Neural cell (in vitro differentiated cells): Measurements from ENCODE around the gene HLCS. TPM values are rescaled to one million over a fixed set of nuclear protein-coding genes. Genes with fewer than 3 reads are reported as not detected.

Experiments
- H2AFZ ChIP-seq: fragments of 200-600, 300-800 bp; sonication (generic), shearing (Covaris generic); 2 replicates; pipeline ENCODE4 v1.6.0; 2014; ENCODE audit warnings: low read depth, mild to moderate bottlenecking, antibody characterized with exemption, low read length, moderate library complexity
- H3F3A ChIP-seq: fragments of 200-600 bp; shearing (Covaris generic); 2 replicates; pipeline ENCODE4 v1.6.1; 2016; ENCODE audit warnings: mild to moderate bottlenecking, moderate library complexity, mixed read lengths, antibody characterized with exemption, low read length; ENCODE audit not compliant: insufficient read depth, poor library complexity, severe bottlenecking
- H3K27ac ChIP-seq: fragments of 200-600, 300-800 bp; sonication (generic), shearing (Covaris generic); 2 replicates; pipeline ENCODE4 v1.5.1; 2014; ENCODE audit warnings: mild to moderate bottlenecking, low read length, moderate library complexity
- H3K27me3 ChIP-seq: fragments of 300-800, 200-600 bp; sonication (generic), shearing (Covaris generic); 2 replicates; pipeline ENCODE4 v1.6.0; 2014; ENCODE audit warnings: mild to moderate bottlenecking, low read depth, low read length, moderate library complexity; ENCODE audit not compliant: insufficient read depth
- H3K36me3 ChIP-seq: fragments of 300-800, 200-600 bp; sonication (generic), shearing (Covaris generic); 2 replicates; pipeline ENCODE4 v1.5.1; 2014; ENCODE audit warnings: mild to moderate bottlenecking, antibody characterized with exemption, low read length, moderate library complexity; ENCODE audit not compliant: insufficient read depth
- H3K4me2 ChIP-seq: fragments of 300-800, 200-600 bp; sonication (generic), shearing (Covaris generic); 2 replicates; pipeline ENCODE4 v1.6.0; 2014; ENCODE audit warnings: mild to moderate bottlenecking, low read length
- H3K4me3 ChIP-seq: fragments of 300-800, 200-600 bp; sonication (generic), shearing (Covaris generic); 2 replicates; pipeline ENCODE4 v1.5.1; 2014; ENCODE audit warnings: mild to moderate bottlenecking, low read length, moderate library complexity
- H3K79me2 ChIP-seq: fragments of 200-600 bp; shearing (Covaris generic); replicated peaks from 2 replicates; pipeline ENCODE4 v1.6.0; 2014; ENCODE audit warnings: mild to moderate bottlenecking, low read length, moderate library complexity; ENCODE audit not compliant: insufficient read depth
- H3K9ac ChIP-seq: fragments of 300-800, 200-600 bp; sonication (generic), shearing (Covaris generic); 2 replicates; pipeline ENCODE4 v1.6.1; 2016; ENCODE audit warnings: mild to moderate bottlenecking, low read length, mixed read lengths
- H3K9me2 ChIP-seq: fragments of 200-600 bp; shearing (Covaris generic); 2 replicates; pipeline ENCODE4 v1.6.1; 2016; ENCODE audit warnings: mild to moderate bottlenecking, low read length, mixed read lengths; ENCODE audit not compliant: insufficient read depth
- H3K9me3 ChIP-seq: fragments of 200-600, 300-800 bp; sonication (generic), shearing (Covaris generic); 2 replicates; pipeline ENCODE4 v1.6.1; 2016; ENCODE audit warnings: mild to moderate bottlenecking, mixed run types, low read length, moderate library complexity, mixed read lengths
- H4K20me1 ChIP-seq: fragments of 200-600 bp; shearing (Covaris generic); 2 replicates; pipeline ENCODE4 v1.6.1; 2016; ENCODE audit warnings: mild to moderate bottlenecking, mixed run types; ENCODE audit not compliant: insufficient read depth
- EP300 ChIP-seq: fragments of 450-650 bp; conservative IDR thresholded peaks from 2 replicates; pipeline ENCODE4 v1.6.1; 2014; ENCODE audit warnings: antibody characterized with exemption, mild to moderate bottlenecking, moderate library complexity; ENCODE audit not compliant: poor library complexity, severe bottlenecking
- EZH2 ChIP-seq: fragments of 200-600, 300-800 bp; shearing (Covaris generic), sonication (generic); IDR thresholded peaks from 2 replicates; pipeline ENCODE4 v1.6.1; 2014; ENCODE audit warnings: antibody characterized with exemption, low read length, borderline replicate concordance, mild to moderate bottlenecking; ENCODE audit not compliant: insufficient read depth, poor library complexity, severe bottlenecking
- MXI1 ChIP-seq: fragments of 450-650 bp; conservative IDR thresholded peaks from 2 replicates; pipeline ENCODE4 v1.6.1; 2014; ENCODE audit warnings: antibody characterized with exemption, mild to moderate bottlenecking; ENCODE audit not compliant: poor library complexity, severe bottlenecking
- POLR2AphosphoS5 ChIP-seq: IDR thresholded peaks from 2 replicates; pipeline ENCODE4 v1.6.1; 2012
- RAD21 ChIP-seq: fragments of 450-650 bp; conservative IDR thresholded peaks from 2 replicates; pipeline ENCODE4 v1.6.1; 2014; ENCODE audit warnings: antibody characterized with exemption, mild to moderate bottlenecking, moderate library complexity
- SMC3 ChIP-seq: fragments of 450-650 bp; conservative IDR thresholded peaks from 2 replicates; pipeline ENCODE4 v1.6.1; 2014; ENCODE audit warnings: antibody characterized with exemption, mild to moderate bottlenecking, moderate library complexity; ENCODE audit not compliant: poor library complexity
- TAF1 ChIP-seq: IDR thresholded peaks from 2 replicates; pipeline ENCODE4 v1.6.1; 2012; ENCODE audit warnings: low read depth
- polyA plus RNA-seq: library from polyadenylated mRNA; depleted of rRNA; stranded (reverse); fragments of >200 nt; gene quantifications from 2 replicates; pipeline ENCODE4 v1.2.3, GENCODE V29; 2014
- TF ChIP-seq, protein P1 (sequence below): fragments of 450-650 bp; IDR thresholded peaks from 2 replicates; pipeline ENCODE4 v1.5.1; 2014; ENCODE audit warnings: antibody characterized with exemption, mild to moderate bottlenecking, moderate library complexity; ENCODE audit not compliant: poor library complexity, severe bottlenecking
- TF ChIP-seq, protein P2 (sequence below): IDR thresholded peaks from 2 replicates; pipeline ENCODE4 v1.6.1; 2012; ENCODE audit warnings: borderline replicate concordance

HLCS gene
- polyA plus RNA-seq, 1 donor from 2014 or later, result 12.1 TPM

DNA sequence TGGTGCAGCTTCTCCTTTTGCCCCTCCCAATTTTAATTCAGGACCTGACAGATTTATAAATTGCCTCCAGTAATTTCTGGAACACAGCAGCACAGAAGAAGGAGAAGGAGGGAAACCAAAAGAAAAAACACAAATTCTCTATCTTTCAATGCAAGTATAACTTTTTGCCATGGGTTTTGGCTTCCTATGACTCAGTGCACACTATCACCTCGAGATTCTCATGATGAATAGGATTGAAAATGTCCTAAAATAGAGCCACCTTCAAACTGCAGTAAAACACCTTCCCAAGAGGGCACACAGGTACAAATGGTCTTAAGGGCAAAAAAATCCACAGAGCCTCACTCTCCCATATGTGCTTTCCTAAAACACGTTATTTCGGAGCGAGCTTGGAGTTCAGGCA is 113.6 kb downstream of the HLCS start:
- H3K9me3 ChIP-seq, result no peaks in the 10 kb centered on the region
- H3K27ac ChIP-seq, result no peak overlapping the region
- H3K9ac ChIP-seq, result no peak overlapping the region
- no peak overlapping the region for H3K4me2 ChIP-seq
- no peaks in the 10 kb centered on the region for H3K79me2 ChIP-seq
- H3K9me2 ChIP-seq, result no peaks in the 10 kb centered on the region
- no peaks in the 10 kb centered on the region for H3F3A ChIP-seq
- no peak overlapping the region for H2AFZ ChIP-seq
- no peaks in the 10 kb centered on the region for H4K20me1 ChIP-seq
- no peaks in the 10 kb centered on the region for H3K27me3 ChIP-seq
- TF ChIP-seq EZH2 (no peak), SMC3 (no peak), EP300 (no peak), RAD21 (no peak), POLR2AphosphoS5 (no peak), TAF1 (no peak), MXI1 (no peak)
- TF ChIP-seq, protein P1, sequence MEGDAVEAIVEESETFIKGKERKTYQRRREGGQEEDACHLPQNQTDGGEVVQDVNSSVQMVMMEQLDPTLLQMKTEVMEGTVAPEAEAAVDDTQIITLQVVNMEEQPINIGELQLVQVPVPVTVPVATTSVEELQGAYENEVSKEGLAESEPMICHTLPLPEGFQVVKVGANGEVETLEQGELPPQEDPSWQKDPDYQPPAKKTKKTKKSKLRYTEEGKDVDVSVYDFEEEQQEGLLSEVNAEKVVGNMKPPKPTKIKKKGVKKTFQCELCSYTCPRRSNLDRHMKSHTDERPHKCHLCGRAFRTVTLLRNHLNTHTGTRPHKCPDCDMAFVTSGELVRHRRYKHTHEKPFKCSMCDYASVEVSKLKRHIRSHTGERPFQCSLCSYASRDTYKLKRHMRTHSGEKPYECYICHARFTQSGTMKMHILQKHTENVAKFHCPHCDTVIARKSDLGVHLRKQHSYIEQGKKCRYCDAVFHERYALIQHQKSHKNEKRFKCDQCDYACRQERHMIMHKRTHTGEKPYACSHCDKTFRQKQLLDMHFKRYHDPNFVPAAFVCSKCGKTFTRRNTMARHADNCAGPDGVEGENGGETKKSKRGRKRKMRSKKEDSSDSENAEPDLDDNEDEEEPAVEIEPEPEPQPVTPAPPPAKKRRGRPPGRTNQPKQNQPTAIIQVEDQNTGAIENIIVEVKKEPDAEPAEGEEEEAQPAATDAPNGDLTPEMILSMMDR, result no peak
- TF ChIP-seq, protein P2, sequence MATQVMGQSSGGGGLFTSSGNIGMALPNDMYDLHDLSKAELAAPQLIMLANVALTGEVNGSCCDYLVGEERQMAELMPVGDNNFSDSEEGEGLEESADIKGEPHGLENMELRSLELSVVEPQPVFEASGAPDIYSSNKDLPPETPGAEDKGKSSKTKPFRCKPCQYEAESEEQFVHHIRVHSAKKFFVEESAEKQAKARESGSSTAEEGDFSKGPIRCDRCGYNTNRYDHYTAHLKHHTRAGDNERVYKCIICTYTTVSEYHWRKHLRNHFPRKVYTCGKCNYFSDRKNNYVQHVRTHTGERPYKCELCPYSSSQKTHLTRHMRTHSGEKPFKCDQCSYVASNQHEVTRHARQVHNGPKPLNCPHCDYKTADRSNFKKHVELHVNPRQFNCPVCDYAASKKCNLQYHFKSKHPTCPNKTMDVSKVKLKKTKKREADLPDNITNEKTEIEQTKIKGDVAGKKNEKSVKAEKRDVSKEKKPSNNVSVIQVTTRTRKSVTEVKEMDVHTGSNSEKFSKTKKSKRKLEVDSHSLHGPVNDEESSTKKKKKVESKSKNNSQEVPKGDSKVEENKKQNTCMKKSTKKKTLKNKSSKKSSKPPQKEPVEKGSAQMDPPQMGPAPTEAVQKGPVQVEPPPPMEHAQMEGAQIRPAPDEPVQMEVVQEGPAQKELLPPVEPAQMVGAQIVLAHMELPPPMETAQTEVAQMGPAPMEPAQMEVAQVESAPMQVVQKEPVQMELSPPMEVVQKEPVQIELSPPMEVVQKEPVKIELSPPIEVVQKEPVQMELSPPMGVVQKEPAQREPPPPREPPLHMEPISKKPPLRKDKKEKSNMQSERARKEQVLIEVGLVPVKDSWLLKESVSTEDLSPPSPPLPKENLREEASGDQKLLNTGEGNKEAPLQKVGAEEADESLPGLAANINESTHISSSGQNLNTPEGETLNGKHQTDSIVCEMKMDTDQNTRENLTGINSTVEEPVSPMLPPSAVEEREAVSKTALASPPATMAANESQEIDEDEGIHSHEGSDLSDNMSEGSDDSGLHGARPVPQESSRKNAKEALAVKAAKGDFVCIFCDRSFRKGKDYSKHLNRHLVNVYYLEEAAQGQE, result no peak
- no peak overlapping the region for H3K4me3 ChIP-seq
- H3K36me3 ChIP-seq, result no peaks in the 10 kb centered on the region

DNA sequence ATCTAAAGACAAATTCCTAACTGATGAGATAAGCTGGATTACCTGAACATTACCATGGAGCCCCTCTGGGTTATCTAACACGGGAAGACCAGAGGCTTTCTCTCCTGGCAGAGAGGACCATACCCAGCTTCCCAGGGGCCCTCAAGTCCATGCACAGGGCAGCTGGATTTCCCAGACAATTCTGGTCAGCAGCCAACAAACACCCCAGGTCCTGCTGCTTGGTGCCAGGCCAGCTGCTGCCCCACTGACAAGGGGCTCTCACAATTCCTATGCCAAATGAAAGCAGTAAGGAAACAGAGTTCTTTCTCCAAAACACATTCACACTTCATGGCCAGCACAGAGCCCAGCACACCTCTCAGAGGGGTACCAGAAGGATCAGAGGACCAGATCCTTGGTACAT is 114.2 kb downstream of the HLCS start:
- H3K9me3 ChIP-seq, result no peaks in the 10 kb centered on the region

More for the DNA sequence above, 114.2 kb downstream of the HLCS start:
- Histone ChIP-seq H3K36me3 (no peaks in the 10 kb centered on the region), H3K79me2 (no peaks in the 10 kb centered on the region), H3K27me3 (no peaks in the 10 kb centered on the region), H3K9ac (no peak overlapping the region), H3K27ac (no peak overlapping the region), H3K4me3 (no peak overlapping the region), H4K20me1 (no peaks in the 10 kb centered on the region), H3F3A (no peaks in the 10 kb centered on the region), H3K9me2 (no peaks in the 10 kb centered on the region), H3K4me2 (no peak overlapping the region), H2AFZ (no peak overlapping the region)
- no peak for TF ChIP-seq RAD21
- no peak for TF ChIP-seq EP300
- TF ChIP-seq, protein P1, result no peak
- TF ChIP-seq TAF1, result no peak
